NCI-H1694 treated with DMSO at 0.1 percent for 48 hours (cell line): Measurements from ENCODE around the gene PNMA8C.
A peak's percentile ranks its signal among the peaks of the same experiment; 100 is the strongest.
"Not testable (repeated sequence)": the region's sequence is repeated elsewhere in the genome, so short reads cannot be mapped to it uniquely, and the experiment has no call there.

Source experiments
- DNase-seq: peaks from one replicate; lab custom pipeline; 2025; lab: John Stamatoyannopoulos, UW

The PNMA8C gene

DNA sequence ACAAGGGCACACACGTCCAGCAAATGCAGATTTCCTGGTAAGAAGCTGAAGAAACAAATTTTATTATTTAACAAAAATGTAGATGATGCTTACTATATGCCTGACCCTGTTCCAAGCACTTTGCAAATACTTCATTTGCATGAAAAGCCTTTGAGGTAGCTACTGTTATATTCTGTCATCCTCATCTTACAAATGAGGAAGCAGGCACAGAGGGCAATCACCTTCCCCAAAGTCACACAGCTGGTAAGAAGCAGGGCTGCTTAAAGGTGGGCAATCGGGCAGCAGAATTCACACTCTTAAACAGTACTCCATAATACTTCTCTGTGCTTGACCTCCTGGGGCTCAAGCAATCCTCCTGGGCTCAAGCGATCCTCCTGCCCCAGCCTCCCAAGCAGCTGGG lies 18.3 kb upstream of the PNMA8C start:
- DNase-seq, result no peak

DNA sequence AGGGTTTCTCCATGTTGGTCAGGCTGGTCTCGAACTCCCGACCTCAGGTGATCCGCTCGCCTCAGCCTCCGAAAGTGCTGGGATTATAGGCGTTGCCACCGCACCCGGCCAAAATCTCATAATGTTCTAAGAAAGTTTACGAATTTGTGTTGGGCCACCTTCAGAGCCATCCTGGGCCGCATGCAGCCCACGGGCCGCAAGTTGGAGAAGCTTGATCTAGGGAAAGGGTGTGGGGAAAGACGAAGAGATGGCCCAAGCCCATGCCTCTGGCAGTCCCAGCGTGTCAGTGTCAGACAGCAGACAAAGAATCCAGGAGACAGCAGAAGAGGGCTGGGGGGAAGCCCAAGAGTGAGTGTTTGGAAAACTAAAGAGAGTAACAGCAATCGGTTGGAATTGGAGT lies 17.3 kb upstream of the PNMA8C start:
- no peak for DNase-seq

DNA sequence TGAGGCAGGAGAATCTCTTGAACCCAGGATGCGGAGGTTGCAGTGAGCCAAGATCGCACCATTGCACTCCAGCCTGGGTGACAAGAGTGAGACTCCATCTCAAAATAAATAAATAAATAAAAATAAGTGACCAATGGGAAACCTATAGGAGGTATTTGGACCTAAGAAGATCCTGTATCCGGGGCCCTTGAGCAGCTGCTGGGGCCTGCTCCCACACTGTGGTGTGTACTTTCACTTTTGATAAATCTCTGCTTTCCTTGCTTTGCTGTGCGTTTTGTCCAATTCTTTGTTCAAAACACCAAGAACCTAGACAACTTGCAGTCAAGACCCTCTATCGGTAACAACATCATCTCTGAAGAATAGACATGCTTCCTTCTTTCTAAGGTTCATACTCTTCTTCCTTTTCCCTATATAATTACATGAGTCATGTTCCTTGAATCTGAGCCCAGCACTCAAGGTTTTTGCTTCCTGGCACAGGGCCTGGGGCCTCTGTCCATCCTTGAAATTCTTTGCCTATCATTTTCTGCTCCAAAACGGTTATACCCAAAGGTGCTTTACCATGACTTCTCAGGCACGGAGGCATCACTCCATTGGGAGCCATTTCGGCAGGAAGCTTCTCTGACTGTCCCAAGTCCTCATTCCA lies 14.2 kb upstream of the PNMA8C start:
- no peak for DNase-seq

DNA sequence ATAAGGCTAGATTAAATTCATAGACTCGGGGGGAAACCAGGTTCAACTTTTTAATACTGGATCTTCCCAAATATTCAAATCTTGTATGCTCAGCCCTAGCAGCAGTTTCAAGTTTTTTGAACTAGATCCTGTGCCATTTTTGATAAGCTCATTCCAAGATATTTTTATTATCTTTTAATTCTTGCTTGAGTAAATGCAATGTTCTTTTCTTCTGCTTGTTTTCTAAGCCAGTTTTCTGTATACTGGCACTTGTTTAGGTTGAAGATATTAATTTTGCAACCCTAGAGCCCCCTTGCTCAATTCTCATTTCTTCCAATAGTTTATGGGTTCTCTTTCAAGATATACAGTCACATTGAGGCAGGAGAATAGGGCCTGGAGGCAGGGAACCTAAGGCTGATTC lies 13.1 kb upstream of the PNMA8C start:
- no peak for DNase-seq

DNA sequence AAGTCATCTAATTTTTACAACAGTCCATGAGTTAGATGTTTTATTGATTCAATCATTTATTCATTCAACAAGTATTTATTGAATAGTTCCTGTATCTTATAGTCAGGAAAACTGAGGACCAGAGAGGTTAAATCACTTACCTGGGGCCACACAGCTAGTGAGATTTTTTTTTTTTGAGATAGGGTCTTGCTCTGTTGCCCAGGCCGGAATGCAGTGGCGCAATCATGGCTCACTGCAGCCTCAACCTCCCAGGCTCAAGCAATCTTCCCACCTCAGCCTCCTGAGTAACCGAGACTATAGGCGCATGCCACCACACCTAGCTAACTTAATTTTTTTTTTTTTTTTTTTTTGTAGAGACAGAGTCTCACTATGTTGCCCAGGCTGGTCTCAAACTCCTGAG lies 7.0 kb upstream of the PNMA8C start:
- DNase-seq, result not testable (repeated sequence)

DNA sequence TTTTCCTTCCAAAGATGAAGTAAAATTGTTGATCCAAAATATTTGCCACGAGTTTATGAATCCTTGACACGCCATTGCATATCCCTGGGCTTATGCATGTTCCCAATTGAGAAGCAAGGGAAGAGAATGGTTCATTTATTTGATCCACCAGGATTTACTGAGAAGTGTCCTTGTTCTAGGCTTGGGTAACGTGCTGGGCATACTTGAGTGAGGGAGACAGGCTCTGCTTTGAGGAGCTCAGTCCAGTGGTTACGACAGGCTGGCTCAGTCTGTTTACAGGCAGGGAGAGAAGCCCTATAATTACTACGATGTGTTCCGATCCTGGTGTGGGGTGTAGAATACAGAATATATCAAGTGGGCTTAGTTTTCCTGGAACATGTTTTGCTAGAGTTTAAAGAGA lies 6.3 kb upstream of the PNMA8C start:
- no peak for DNase-seq

DNA sequence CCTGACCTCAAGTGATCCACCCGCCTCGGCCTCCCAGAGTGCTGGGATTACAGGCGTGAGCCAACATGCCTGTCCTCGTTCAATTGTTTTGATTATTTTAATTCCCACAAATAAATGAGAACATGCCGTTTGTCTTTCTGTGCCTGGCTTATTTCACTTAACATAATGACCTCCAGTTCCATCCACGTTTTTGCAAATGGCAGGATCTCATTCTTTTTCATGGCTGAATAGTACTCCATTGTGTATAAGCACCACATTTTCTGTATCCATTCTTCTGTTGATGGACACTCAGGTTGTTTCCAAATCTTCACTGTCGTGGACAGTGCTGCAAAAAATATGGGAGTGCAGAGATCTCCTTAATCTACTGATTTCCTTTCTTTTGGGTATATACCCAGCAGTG lies 4.7 kb upstream of the PNMA8C start:
- not testable (repeated sequence) for DNase-seq

DNA sequence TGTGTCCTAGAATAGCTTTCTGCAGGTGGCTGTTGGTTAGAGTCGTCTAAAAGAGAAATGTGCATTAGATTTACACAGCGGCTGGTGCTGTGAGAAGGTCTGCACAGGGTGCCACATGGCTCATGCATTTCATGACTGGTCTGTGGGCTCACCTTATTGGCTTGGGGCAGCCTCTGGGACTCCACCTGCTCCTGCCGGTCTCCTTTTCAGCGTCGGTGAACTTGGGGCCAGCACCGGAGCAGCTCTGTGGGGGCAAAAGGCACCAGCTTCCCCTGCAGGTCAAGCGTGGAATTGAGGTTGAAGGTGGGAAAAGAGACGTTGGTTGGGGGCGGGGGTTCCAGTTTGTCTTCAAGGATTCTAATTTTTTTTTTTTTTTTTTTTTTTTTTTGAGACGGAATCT lies 3.1 kb upstream of the PNMA8C start:
- DNase-seq, result no peak

DNA sequence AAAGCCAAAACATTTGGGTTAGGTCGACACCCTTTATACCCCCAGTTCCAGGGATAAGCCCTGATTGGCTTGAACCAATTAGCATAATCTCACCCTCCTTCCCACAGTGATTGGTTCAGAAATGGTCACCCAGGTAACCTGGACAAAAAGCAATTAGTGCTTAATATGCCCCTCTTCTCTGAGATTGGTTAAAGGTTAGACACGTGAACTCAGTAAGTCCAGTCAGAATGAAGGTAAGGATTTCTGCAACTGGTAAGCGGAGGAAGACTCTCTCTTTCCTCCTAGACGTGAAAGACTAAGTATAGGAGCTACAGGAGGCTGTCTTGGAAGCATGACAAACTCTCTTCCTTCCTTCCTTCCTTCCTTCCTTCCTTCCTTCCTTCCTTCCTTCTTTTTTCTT lies 1.3 kb upstream of the PNMA8C start:
- no peak for DNase-seq

DNA sequence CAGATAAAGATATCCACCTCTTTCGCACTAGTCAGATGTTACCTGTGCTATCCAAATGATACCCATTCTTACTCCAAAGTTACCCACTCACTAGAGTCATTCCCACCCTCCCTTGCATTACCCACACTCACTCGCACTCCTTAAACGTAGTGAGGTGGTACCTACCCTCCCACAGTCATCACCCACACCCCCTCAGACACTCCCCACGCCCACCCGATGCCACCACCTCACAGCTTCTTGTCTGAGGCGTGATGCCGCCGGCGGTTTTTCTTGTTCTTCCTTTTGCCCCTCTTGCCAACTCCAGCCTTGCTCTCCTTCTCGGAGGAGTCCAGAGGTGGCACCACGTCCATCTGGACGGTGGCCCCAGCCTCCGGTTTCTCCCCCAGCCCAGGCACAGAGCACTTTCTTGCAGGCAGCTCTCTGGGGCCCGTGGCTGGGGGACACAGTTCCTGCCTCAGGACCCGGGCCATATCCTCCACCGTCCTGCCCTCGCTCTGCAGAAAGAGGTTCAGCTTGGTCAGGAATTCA lies 1.2 kb downstream of the PNMA8C start:
- no peak for DNase-seq

DNA sequence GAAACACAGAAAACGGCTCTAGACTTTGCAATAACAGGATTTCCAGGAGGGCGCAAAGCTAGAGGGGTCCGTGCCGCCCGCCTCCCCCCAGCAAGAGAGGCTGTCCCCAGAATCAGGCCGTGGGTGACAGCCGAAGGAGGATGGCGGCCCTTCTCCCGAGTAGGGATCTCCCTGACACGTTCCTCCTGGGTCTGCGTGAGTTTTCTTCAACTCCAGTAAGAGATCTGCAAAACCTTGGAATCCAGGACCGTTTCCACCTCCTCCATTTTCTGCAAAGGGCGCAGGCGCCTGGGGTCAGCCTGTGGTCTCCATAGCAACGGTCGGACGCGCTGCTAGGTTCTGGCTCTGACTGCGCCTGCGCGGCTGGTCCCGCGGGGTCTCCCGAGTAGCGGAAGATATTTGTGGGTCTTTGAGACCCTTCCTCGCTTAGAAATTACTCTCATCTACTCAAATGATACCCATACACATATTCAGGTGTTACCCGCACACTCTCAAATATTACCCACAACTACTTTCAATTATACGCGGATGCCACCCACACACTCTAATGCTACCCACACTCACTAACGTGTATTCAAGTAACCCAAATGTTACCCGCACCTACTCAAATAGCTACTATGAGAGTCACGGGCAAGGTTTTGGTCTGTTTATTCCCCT lies 2.1 kb downstream of the PNMA8C start:
- DNase-seq, result peak; percentile 50

DNA sequence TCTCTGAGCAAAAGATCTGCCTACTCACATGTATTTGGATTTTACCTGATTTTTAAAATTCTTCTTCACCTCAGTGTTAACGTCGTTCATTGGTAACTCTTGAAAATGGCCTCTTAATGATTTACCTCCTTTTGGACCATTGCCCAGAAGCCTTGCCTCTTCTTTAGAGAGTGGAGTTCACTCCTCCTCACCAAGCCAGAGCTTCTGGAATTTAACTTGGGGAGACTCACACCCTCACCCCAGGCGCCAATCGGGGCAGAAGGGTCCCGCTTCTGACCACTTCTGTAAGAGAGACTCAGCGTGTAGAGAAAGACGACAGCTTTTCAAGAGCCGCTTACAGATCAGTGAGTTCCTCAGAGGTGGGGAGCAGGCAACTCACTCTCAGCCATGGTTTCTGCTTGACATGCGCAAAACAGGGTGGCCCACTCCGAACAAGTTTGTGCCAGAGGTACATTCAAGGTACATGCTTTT lies 2.7 kb downstream of the PNMA8C start:
- DNase-seq, result no peak

DNA sequence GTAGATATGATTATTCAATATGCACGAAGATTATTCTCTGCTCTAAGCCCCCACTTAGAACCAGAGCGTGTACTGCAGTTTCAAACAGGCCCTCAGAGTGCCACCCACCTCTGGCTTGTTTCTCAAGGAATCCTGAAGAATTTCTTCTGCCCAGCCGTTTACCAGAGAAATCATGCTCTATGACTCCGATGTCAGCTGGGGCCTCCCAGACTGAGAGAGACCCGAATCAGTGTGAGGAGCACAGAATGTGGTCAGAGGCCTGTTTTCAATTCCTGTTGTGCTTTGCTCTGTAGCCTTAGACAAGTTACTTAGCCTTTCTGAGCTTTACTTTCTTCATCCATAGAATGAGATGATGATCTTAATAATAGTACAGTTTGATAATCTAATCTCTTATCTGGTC lies 5.5 kb downstream of the PNMA8C start:
- DNase-seq, result no peak

DNA sequence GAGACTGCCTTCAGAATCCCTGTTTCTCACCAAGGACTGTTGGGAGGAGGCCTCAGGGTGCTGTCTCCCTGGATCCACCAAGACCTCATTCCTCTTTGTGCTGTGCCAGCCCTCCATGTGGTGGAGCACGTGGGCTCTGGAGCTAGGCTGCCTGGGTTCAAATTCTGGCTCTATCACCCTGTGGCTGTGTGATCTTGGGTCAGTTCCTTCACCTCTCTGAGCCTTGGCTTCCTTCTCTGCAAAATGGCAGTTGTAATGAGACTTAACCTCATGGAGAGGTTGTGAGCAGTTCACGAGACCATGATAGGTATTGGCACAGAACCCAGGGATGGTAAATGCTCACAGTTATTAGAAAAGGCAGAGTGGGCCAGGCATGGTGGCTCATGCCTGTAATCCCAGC lies 6.4 kb downstream of the PNMA8C start:
- no peak for DNase-seq

DNA sequence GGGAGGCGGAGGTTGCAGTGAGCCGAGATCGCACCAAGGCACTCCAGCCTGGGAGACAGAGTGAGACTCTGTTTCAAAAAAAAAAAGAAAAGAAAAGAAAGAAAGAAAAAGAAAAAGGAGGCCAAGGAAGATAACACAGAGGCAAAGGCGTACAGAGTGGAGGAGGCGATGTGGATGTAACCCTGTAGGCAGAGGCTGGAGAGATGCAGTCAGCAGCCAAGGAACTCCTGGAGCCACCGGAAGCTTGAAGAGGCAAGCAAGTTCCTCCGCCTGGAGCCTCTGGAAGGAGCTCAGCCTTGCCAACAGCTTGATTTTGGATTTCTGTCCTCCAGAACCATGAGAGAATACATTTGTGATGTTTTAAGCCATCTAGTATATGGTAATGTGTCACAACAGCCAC lies 8.7 kb downstream of the PNMA8C start:
- DNase-seq, result no peak

DNA sequence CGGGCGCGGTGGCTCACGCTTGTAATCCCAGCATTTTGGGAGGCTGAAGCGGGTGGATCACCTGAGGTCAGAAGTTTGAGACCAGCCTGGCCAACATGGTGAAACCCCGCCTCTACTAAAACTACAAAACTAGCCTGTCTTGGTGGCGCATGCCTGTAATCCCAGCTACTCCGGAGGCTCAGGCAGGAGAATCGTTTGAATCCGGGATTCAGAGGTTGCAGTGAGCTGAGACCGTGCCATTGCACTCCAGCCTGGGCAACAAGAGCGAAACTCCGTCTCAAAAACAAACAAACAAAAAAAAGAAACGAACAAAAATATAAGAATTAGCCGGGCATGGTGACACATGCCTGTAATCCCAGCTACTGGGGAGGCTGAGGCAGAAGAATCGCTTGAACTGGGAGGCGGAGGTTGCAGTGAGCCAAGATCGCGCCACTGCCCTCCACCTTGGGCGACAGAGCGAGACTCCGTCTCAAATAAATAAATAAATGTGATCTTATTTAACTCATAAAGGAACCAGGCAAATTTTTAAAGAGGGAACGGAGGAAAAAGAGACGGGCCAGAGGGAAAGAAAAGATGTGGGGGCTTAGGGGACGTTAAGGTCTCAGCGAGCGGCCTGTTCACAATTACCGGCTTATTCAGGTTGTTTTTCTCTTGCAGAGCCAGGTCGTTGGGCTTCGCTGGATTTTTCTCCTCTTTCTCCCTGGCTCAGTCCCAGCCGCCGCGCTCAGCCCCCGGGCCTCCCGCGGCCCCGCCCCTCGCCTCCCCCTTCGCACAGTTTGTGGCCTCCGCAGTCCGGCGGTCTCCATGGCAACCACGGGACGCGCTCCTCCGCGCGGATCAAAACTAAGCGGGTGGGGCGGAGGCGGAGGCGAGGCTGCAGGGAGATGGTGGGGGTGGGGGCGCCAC lies 12.7 kb downstream of the PNMA8C start:
- DNase-seq, result peak; percentile 61

DNA sequence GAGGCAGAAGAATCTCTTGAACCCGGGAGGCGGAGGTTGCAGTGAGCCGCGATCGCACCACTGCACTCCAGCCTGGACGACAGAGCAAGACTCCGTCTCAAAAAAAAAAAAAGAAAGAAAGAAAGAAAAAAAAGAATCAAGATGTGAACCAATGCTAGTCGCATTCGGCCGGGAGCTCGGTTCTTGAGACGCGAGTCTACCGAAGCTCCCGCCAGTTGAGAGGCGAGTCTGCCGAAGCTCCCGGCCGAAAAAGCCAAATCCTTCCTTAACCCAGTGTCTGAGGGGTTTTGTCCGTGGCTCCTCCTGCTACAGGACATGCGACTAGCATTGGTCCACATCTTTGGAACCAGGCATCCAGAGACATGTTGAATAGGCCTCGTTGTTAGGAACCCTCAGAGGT lies 13.8 kb downstream of the PNMA8C start:
- DNase-seq, result not testable (repeated sequence)

DNA sequence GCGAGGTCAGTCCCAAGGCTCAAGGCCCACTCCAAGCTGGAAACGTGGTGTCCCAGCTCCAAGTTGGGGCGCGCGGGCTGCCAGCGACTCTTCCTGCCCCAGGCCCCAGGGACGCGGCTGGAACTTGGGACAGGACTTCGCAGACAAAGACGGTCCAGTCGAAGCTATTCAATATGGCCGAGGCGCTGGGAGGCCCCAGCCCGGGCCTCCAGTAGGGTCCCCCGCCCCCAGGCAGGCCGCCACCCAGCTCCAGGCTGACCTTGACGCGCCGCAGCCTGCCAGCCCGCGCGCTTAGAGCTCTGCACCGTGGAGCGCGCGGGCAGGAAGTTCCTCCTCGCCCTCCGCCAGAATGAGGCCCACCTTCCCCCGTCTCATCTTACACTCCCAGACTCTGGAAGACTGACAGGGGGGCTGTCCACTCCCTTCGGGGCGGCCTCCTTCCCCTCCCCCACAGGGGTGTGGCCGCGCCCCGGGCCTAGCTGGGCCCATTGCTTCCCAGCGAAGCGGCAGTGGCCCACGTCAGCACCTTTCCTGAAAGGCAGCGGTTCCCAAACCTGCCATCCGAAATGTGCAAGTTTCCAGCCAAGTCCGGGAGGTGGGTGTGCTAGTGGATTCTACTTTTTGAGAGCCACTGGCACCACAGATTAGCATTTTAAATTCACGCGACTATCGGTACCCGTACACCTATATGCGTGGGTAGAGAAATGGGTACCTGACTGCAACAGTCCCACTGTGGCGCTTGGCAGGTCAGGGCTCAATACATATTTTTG lies 15.3 kb downstream of the PNMA8C start, which contains the start of gene CCDC8:
TSS of gene CCDC8 (minus strand) at position 303 of the 770 bp plus-strand sequence. CDS start 754 bp downstream, outside the sequence.
- DNase-seq, result no peak

DNA sequence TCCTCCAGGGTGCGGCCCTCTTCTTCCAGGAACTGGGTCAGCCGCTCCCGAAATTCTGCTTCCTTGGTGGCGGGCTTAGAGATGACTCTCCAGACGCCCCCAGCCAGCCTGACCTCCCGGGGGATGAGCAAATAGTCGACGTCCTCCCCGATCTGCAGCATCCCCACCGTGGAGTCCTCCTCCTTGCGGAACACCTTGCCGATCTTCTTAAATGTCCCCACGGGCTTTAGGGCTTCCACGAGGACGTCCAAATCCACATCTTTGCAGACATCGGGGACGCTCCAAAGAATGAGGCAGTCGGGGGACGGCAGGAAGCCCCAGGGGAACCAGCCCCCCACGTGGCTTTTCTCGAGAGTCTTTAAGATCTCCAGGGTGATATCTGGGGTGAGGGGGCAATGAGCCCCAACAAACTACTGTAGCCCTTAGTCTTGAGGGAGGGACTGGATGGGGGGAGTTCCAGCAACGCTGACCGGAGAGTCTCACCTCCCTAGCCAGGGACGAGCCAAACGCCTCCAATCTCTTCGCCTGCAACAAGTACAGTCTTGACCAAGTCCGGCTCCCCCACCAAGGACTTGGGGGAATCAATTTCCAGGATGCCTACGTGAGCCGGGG lies 16.0 kb downstream of the PNMA8C start:
- no peak for DNase-seq

DNA sequence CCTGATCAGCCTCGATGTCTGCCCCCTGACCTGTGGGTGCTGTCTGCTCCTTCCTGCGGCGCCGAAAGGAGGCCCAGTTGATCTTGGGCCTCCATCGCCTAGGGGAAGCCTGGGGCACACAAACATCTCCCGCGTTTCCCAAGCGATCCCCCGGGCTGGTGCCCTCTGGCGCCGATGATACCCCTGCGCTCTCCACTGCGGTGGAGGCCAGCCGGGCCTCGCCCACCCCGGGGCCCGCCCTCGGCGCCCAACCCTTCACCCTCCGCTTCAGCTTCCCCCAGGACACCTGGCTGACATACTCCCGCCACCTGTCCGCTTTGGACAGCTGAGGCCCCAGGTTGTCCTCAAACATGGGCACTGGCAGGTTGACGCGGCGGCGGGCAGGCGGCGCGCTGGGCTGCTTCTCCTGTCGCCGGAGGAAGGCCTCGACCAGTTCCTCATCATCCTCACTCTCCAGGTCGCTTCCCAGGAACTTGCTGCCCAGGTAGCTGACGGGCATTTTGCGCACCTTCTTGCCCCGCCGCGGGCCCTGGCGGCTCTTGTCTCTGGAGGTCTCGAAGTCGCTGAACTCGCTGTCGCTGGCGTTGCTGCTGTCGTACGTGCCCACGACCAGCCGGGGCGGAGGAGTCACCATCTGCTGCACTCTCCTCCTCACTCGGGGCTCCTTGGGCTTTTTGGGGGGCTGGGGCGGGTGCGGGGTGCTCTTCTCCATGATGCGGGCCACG lies 16.6 kb downstream of the PNMA8C start:
- no peak for DNase-seq
